Prostate gland (tissue), 2 donors: ENCODE data around the gene IRGM. TPM values are rescaled to one million over a fixed set of nuclear protein-coding genes. Genes with fewer than 3 reads are reported as not detected.
"Not testable (repeated sequence)": the region's sequence is repeated elsewhere in the genome, so short reads cannot be mapped to it uniquely, and the experiment has no call there.

ENCODE experiments used
- DNase-seq: peaks from one replicate; pipeline ENCODE4 v3.0.0-alpha.2; 2019; ENCODE audit warnings: low spot score
- H3K27ac ChIP-seq, 2 donors: fragments of 200-600 bp; sonication (generic); 2 replicates each; pipeline ENCODE4 v1.5.1; 2017 to 2019
- H3K27me3 ChIP-seq: fragments of 200-600 bp; sonication (generic); replicated peaks from 2 replicates; pipeline ENCODE4 v1.5.1; 2019; ENCODE audit not compliant: insufficient read depth
- H3K36me3 ChIP-seq, 2 donors: fragments of 200-600 bp; sonication (generic); 1 replicate in 1 of 2; 2 replicates in 1 of 2; pipeline versions ENCODE4 v1.5.1 to v1.8.1; 2017 to 2019
- H3K4me1 ChIP-seq: fragments of 200-600 bp; sonication (generic); replicated peaks from 2 replicates; pipeline ENCODE4 v1.5.1; 2019
- H3K4me3 ChIP-seq, 2 donors: fragments of 200-600 bp; sonication (generic); 2 replicates each; pipeline ENCODE4 v1.5.1; 2017 to 2019
- H3K9me3 ChIP-seq: fragments of 200-600 bp; sonication (generic); 2 replicates; pipeline ENCODE4 v1.5.1; 2017
- POLR2A ChIP-seq: fragments of 450-650 bp; IDR thresholded peaks from one replicate; pipeline ENCODE4 v1.6.1; 2016; ENCODE audit warnings: antibody characterized with exemption, mild to moderate bottlenecking
- POLR2AphosphoS5 ChIP-seq: sonication (generic); formaldehyde crosslinking; IDR thresholded peaks from one replicate; pipeline ENCODE4 v1.6.1; 2017; ENCODE audit warnings: antibody characterized with exemption
- WGBS: methylation state at CpG from one replicate; pipeline ENCODE4 v1.1.5; 2018; 5-methylcytosine and 5-hydroxymethylcytosine counted together
- intact Hi-C: fragments of 100-400 bp; cut with DNase I; formaldehyde crosslinking; loops from one replicate; pipeline ENCODE4 v1.14.2; 2022
- total RNA-seq, 2 donors: library from RNA; depleted of rRNA; stranded (reverse); fragments of >200 nt; gene quantifications; one replicate each; pipeline ENCODE4 v1.1.0, GENCODE V29; 2016
- TF ChIP-seq, protein P1 (sequence below), 4 experiments: fragments of 200-600 bp in 2 of 4; fragments of 450-650 bp in 2 of 4; sonication (generic) in 2 of 4; IDR thresholded peaks; 1 replicate in 3 of 4; 2 replicates in 1 of 4; pipeline ENCODE4 v1.5.1; 2016 to 2019; ENCODE audit warnings: antibody characterized with exemption in 4 of 4, mild to moderate bottlenecking in 2 of 4, moderate library complexity in 2 of 4

Gene IRGM, protein sequence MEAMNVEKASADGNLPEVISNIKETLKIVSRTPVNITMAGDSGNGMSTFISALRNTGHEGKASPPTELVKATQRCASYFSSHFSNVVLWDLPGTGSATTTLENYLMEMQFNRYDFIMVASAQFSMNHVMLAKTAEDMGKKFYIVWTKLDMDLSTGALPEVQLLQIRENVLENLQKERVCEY
- under 1 TPM in 1 of 2 donors, not detected in 1; 0.68 TPM for total RNA-seq

DNA sequence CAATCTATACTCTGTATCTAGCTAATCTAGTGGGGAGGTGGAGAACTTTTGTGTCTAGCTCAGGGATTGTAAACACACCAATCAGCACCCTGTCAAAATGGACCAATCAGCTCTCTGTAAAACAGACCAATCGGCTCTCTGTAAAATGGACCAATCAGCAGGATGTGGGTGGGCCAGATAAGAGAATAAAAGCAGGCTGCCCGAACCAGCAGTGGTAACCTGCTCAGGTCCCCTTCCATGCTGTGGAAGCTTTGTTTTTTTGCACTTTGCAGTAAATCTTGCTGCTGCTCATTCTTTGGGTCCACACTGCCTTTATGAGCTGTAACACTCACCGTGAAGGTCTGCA, at the start of gene IRGM:
IRGM (plus strand) TSS at position 214 of the 346 bp plus-strand sequence. CDS start 1,603 bp downstream, outside the sequence.
- not testable (repeated sequence) for H3K27me3 ChIP-seq, H3K36me3 ChIP-seq, H3K4me3 ChIP-seq, H3K9me3 ChIP-seq, H3K27ac ChIP-seq, DNase-seq, H3K4me1 ChIP-seq
- 92% methylated on average over 3 of the region's 3 CpGs for WGBS
- intact Hi-C loops = loop anchor here (5.0 to 10.0 kb wide), 2 partner anchors 44 to 381 kb away; no protein-coding TSS in a partner anchor

DNA sequence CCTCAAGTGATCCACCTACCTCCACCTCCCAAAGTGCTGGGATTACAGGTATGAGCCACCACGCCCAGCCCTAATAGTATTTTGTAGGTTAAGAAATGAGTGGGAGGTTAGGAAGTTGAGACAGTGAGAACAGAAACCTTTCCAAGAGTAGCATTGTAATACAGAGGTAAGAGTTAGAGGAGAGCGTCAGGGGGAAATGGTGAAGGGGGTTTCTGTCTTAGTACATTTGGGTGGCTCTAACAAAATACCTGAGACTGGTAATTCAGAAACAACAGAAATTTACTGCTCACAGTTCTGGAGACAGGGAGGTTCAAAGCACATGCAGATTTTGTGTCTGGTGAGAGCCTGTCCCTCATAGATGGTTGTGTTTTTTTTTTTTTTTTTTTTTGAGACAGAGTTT, 48.9 kb upstream of the IRGM start:
- no peak overlapping the region for H3K27ac ChIP-seq
- intact Hi-C loops = no loop called here
- TF ChIP-seq, protein P1, sequence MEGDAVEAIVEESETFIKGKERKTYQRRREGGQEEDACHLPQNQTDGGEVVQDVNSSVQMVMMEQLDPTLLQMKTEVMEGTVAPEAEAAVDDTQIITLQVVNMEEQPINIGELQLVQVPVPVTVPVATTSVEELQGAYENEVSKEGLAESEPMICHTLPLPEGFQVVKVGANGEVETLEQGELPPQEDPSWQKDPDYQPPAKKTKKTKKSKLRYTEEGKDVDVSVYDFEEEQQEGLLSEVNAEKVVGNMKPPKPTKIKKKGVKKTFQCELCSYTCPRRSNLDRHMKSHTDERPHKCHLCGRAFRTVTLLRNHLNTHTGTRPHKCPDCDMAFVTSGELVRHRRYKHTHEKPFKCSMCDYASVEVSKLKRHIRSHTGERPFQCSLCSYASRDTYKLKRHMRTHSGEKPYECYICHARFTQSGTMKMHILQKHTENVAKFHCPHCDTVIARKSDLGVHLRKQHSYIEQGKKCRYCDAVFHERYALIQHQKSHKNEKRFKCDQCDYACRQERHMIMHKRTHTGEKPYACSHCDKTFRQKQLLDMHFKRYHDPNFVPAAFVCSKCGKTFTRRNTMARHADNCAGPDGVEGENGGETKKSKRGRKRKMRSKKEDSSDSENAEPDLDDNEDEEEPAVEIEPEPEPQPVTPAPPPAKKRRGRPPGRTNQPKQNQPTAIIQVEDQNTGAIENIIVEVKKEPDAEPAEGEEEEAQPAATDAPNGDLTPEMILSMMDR (IDR thresholded peaks at IDR 0.05) = no peak
- TF ChIP-seq POLR2AphosphoS5 (no peak), POLR2A (no peak)
- H3K4me3 ChIP-seq = no peak overlapping the region
- no peaks in the 10 kb centered on the region for H3K9me3 ChIP-seq
- no peak for DNase-seq
- H3K4me1 ChIP-seq = no peaks in the 10 kb centered on the region
- no peaks in the 10 kb centered on the region for H3K36me3 ChIP-seq
- no peaks in the 10 kb centered on the region for H3K27me3 ChIP-seq
- 97% methylated on average over 2 of the region's 2 CpGs for WGBS

DNA sequence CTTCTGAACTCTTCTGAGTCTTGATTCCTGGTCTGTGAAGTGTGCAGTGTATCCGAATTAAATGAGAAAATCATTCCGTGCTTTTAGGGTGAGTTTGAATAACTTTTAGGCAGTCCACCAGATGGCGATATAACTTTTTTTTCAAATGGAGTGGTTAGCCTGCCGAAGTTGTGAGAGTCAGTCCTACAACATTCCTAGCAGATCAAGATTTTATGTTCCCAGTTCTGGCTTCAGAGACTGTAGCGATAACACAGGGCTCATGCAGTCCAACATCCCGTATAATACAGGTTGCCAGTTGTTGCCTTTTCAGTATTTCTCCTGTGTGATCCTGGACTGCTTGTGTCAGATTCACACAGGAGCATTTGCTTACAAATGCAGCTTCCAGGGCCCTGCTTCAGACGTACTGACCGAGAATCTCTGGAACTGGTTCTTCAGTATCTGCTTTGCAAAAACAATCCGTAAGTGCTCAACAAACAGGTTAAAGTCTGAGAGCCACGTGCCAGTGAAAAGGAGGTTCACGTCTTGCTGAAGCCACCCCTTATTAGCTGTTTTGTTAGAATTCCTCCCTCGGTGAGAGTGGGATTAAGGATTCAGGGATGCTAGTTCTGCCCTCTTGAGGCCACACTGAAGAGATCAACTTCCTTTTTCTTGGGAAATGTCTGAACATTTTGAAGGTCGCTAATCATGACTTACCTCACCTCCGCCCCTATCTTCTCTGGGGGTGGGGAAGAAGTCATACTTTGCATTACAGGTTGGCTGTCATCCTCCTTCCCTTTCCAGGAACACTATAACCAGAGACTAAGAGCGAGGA, 45.0 kb upstream of the IRGM start:
- intact Hi-C loops = loop anchor here (5.0 kb wide), 1 partner anchor 46 kb away; the partner anchor contains the start of gene IRGM
- no peaks in the 10 kb centered on the region for H3K4me1 ChIP-seq
- peak overlapping the region; percentile 52 to 67 for H3K27ac ChIP-seq
- no peaks in the 10 kb centered on the region for H3K9me3 ChIP-seq
- WGBS = 8% methylated on average over 15 of the region's 15 CpGs
- DNase-seq = peak; percentile 41
- peak; percentile 41 for TF ChIP-seq POLR2AphosphoS5
- TF ChIP-seq POLR2A = no peak
- TF ChIP-seq, protein P1 (IDR thresholded peaks at IDR 0.05) = peak; percentile 30 to 78 (median 58)
- H3K27me3 ChIP-seq = no peaks in the 10 kb centered on the region
- peak overlapping the region; percentile 21 to 22 for H3K4me3 ChIP-seq
- no peaks in the 10 kb centered on the region for H3K36me3 ChIP-seq

DNA sequence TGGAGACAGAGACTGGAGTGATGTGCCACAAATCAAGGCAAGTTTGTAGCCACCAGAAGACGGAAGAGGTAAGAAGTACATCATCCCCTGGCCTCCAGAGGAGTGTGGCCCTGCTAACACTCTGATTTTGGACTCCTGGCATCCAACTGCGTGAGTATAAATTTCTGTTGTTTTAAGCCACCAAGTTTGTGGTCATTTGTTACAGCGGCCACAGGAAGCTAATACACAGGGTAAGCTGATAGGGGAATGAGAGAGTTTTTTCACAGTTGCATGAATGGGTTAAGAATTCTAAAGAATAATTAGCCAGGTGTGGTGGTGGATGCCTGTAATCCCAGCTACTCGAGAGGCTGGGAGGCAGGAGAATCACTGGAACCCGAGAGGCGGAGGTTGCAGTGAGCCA, 41.9 kb upstream of the IRGM start:
- Histone ChIP-seq H3K27me3 (no peaks in the 10 kb centered on the region), H3K4me1 (no peaks in the 10 kb centered on the region), H3K36me3 (no peaks in the 10 kb centered on the region), H3K9me3 (no peaks in the 10 kb centered on the region), H3K27ac (no peak overlapping the region), H3K4me3 (no peak overlapping the region)
- intact Hi-C loops = loop anchor here (5.0 kb wide), 1 partner anchor 43 kb away; the partner anchor contains the start of gene IRGM
- TF ChIP-seq POLR2AphosphoS5 = no peak
- no peak for TF ChIP-seq POLR2A
- TF ChIP-seq, protein P1 (IDR thresholded peaks at IDR 0.05) = no peak
- 92% methylated on average over 6 of the region's 6 CpGs for WGBS
- no peak for DNase-seq

DNA sequence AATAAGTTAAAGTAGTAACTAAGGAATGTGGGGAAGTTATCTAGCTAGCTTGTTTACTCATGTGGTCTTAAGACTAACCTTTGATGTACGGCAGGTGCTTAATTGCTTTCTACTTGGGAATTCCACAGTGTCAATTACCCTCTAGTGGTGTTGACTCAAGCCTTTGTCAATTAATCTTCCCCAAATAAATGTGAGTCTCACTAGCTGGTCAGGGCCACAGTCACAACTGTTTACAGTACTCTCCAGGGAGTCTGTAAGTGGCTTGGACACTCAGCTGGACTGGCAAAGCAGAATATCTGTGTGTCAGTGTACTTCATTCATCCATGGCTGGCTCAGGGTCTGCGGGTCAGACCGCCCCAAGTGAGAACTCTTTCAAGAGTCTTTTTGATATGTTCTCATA, 37.0 kb upstream of the IRGM start:
- 88% methylated on average over 3 of the region's 3 CpGs for WGBS
- Histone ChIP-seq H3K4me3 (no peak overlapping the region), H3K4me1 (no peaks in the 10 kb centered on the region), H3K36me3 (no peaks in the 10 kb centered on the region), H3K9me3 (no peaks in the 10 kb centered on the region), H3K27ac (no peak overlapping the region), H3K27me3 (no peaks in the 10 kb centered on the region)
- DNase-seq = no peak
- intact Hi-C loops = no loop called here
- TF ChIP-seq POLR2AphosphoS5 (no peak), POLR2A (no peak)
- TF ChIP-seq, protein P1 (IDR thresholded peaks at IDR 0.05) = no peak
